Kidney epithelial cell (primary cell): ENCODE measurements around the gene BFSP1. TPM values are rescaled to one million over a fixed set of nuclear protein-coding genes. Genes with fewer than 3 reads are reported as not detected.

Experiments
- DNase-seq: peaks from one replicate; pipeline ENCODE4 v3.0.0-alpha.2; 2010; ENCODE audit warnings: low read depth
- H3K27me3 ChIP-seq: 2 replicates; pipeline ENCODE4 v1.6.0; 2011; ENCODE audit warnings: low read length; ENCODE audit not compliant: control insufficient read depth, insufficient read depth
- H3K36me3 ChIP-seq: 2 replicates; pipeline ENCODE4 v1.5.1; 2011; ENCODE audit warnings: low read length; ENCODE audit not compliant: control insufficient read depth, insufficient read depth
- H3K4me3 ChIP-seq: 2 replicates; pipeline ENCODE4 v1.5.1; 2011; ENCODE audit warnings: low read depth, mild to moderate bottlenecking, control low read depth, low read length
- CTCF ChIP-seq: IDR thresholded peaks from 2 replicates; pipeline ENCODE4 v1.5.1; 2011; ENCODE audit warnings: mild to moderate bottlenecking, moderate library complexity, low read length, control low read depth, inconsistent platforms; ENCODE audit not compliant: insufficient read depth, poor library complexity, severe bottlenecking
- total RNA-seq: library from RNA; depleted of rRNA; stranded (reverse); fragments of >200 nt; gene quantifications from 2 replicates; pipeline ENCODE4 v1.2.3, GENCODE V29; 2015

Gene BFSP1
- total RNA-seq, 1 donor from 2014 or later = 4.5 TPM

DNA sequence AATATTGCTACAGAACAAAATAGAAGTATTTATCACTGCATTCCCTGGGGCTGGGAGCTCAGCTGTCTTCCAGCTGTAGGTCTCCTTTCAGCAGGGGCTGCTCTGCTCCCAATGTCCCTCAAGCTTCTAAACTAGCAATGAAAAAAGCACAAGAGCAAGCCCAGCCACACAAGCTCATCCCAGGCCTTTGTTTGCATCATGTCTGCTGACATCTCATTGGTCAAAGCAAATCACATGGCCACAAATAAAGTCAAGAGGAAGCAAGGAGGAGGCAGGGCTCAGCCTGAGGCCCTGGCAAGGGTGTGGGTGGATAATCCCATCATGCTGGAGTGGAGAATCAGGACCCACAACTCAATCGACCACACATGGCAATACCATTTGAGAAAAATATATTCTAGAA, 2.2 kb upstream of the BFSP1 start:
- DNase-seq = no peak
- Histone ChIP-seq H3K4me3 (no peak overlapping the region), H3K36me3 (no peaks in the 10 kb centered on the region), H3K27me3 (no peaks in the 10 kb centered on the region)
- no peak for TF ChIP-seq CTCF

GRCh38 chr20:17531665-17532025, 466 bp upstream of the BFSP1 start:
- Histone ChIP-seq H3K27me3 (no peaks in the 10 kb centered on the region), H3K36me3 (no peaks in the 10 kb centered on the region), H3K4me3 (peak overlapping the region; percentile 44)
- TF ChIP-seq CTCF = no peak
- no peak for DNase-seq

- Histone ChIP-seq H3K27me3 (no peaks in the 10 kb centered on the region), H3K4me3 (no peak overlapping the region), H3K36me3 (no peaks in the 10 kb centered on the region)
- DNase-seq = no peak
- no peak for TF ChIP-seq CTCF
Measured at GRCh38 chr20:17530153-17530552, 1.0 kb downstream of the BFSP1 start.

DNA sequence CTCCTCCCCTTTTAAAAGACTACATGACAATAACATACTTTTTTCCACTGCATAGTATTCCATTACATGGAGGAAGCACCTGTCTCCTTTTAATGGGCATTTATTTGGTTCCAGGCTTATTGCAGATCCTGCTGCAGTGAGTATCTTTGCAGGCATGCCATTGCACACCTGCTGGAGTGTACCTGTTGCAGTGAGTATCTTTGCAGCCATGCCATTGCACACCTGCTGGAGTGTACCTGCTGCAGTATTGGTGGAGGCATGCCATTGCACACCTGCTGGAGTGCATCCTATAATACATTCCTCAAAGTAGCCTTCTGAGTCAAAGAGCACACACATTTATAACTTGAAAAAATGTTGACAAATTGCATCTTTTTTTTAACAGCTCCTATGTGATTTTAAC, 1.6 kb downstream of the BFSP1 start:
- H3K27me3 ChIP-seq = no peaks in the 10 kb centered on the region
- no peak for DNase-seq
- no peak for TF ChIP-seq CTCF
- H3K4me3 ChIP-seq = no peak overlapping the region
- H3K36me3 ChIP-seq = no peaks in the 10 kb centered on the region

GRCh38 chr20:17525650-17526049, 5.5 kb downstream of the BFSP1 start:
- DNase-seq = no peak
- TF ChIP-seq CTCF = no peak

GRCh38 chr20:17525132-17525531, 6.0 kb downstream of the BFSP1 start:
- DNase-seq = no peak
- Histone ChIP-seq H3K4me3 (no peak overlapping the region), H3K27me3 (no peaks in the 10 kb centered on the region), H3K36me3 (no peaks in the 10 kb centered on the region)
- no peak for TF ChIP-seq CTCF

More at GRCh38 chr20:17525650-17526049, 5.5 kb downstream of the BFSP1 start:
- Histone ChIP-seq H3K36me3 (no peaks in the 10 kb centered on the region), H3K27me3 (no peaks in the 10 kb centered on the region), H3K4me3 (no peak overlapping the region)
